Stimulated activated CD8-positive, alpha-beta memory T cell treated with anti-CD3 and anti-CD28 coated beads, Interleukin-15, amount 100 ng/mL, for 24 hours (primary cell): ENCODE data around the gene CROCC2.

Experiments
- DNase-seq: peaks from one replicate; pipeline ENCODE4 v3.0.0-alpha.2; 2020; ENCODE audit warnings: low read depth

The CROCC2 gene

DNA sequence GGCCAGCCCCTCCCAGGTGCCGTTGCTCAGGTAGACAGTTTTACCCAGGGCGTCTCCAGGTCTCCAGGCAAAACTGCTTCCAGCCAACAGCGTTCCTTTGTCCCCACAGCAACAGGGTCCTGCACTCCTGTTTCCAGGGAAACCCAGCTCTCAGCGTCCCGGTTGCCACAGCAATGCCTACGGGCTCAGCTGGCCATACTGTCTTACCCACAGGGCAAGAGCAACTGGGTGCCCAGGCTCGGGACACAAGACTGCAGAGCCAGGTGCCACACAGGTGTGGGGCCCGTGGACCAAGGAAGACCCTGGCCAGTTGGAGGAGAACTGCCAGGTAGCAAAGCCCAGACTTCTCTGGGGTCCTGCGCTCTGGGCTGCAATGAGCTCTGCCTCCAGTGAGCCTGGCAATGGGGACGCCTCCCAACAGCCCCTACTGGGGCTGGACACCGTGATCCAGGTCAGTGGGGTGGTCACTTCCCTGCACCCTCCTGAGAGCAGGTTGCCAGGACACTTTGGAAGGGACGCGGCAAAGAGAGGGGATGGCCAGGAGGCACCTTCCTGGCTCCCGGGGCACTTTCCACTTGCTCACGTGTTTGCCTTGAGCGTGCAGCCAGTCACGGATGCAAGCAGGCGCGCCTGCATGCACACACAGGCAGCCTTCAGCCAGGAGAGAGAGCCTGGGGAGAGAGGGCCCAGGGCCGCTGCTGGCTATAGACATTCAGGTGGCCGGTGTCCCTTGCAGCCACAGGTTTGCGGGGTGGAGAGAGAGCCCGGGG, at the start of gene CROCC2:
Gene CROCC2 (plus strand): TSS at position 196 of the 770 bp plus-strand sequence. CDS start 178 bp downstream, at position 374.
- no peak for DNase-seq

- no peak for DNase-seq
These were observed 48.8 kb upstream of the CROCC2 start for GRCh38 chr2:240857039-240858008.

GRCh38 chr2:240858321-240858720, 47.8 kb upstream of the CROCC2 start:
- DNase-seq, result no peak

- no peak for DNase-seq
These were observed 47.3 kb upstream of the CROCC2 start for GRCh38 chr2:240858871-240859270.

DNA sequence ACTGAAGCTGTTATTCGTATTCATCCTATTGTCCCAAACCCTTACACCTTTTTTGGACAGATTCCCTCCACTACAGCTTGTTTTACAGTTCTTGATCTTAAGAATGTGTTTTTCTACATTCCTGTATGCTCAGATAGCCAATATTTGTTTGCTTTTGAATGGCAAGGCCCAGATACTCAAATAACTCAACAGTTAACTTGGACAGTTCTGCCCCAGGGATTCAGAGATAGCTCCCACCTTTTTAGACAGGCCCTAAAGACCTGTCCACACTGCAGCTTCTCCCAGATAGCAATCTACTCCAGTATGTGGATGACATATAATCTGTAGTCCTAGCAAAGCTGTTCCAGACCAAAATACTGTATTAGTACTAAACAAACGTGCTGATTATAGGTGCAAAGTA, 44.6 kb upstream of the CROCC2 start:
- DNase-seq, result no peak

DNA sequence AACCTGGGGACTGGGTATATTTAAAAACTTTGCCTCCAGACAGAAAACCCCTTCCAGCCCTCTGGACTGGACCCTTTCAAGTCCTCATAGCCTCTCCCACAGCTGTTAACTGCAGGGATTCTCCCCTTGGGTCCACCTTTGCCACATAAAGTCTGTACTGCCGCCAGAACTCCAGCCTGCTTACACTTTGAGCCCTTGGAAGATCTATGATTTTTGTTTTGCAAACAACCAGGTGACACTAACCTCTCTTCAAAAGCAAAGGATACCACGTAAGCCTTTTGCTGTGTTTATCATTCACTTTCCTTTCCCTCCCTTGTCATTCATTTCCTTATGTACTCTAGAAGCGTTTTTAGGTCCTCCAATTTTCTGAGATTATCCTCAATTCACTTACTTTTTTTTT, 41.7 kb upstream of the CROCC2 start:
- no peak for DNase-seq

DNA sequence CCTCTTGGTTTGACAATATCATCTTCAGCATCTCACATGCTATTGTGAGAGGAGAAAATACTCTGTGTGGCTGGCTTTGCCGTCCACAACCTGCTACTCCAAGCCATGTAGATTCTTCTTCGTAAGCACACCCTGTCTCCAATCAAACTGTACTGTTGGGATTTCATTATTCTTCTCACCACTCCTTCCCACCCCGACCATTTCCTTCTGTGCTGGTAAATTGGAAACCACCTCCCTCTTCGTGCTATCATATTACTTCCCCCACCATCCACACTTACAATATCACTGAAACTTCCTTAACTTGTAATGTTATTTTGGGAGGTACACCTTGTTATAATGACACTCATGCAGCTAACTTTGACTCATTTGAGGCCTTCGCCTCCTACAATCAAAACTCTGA, 40.7 kb upstream of the CROCC2 start:
- no peak for DNase-seq

DNA sequence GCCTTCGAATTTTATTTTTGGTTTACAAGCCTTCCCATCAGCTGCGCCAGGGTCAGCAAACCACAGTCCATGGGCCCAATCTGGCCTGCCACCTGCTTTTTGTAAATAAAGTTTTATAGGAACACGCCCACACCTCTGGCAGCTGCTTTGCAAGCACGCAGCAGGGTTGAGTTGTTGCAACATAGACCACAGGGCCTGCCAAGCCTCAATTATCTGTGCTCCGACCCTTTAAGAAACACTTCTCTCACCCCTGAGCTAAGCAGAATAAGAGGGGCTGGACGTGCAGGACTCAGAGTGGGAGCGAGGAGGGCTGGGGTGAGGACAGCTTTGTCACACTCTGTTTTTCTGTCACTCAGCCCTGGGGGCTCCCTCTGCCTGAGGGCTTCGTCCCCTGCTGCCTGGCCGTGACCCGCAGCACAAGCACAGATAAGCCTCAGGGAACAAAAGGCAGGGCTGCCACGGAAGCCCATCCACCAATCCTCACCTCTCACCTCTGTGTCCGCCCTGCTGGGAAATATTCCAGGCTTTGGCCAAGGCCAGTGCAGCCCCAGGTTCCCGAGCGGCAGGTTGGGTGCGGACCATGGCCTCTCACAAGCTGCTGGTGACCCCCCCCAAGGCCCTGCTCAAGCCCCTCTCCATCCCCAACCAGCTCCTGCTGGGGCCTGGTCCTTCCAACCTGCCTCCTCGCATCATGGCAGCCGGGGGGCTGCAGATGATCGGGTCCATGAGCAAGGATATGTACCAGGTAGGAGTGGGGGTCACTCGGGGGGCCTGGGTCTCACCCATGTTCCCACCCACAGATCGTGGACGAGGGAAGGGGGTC, 37.6 kb upstream of the CROCC2 start, which contains the start of gene AGXT:
Gene AGXT (plus strand): TSS at position 539 of the 823 bp plus-strand sequence. CDS start 42 bp downstream, at position 581.
- no peak for DNase-seq

DNA sequence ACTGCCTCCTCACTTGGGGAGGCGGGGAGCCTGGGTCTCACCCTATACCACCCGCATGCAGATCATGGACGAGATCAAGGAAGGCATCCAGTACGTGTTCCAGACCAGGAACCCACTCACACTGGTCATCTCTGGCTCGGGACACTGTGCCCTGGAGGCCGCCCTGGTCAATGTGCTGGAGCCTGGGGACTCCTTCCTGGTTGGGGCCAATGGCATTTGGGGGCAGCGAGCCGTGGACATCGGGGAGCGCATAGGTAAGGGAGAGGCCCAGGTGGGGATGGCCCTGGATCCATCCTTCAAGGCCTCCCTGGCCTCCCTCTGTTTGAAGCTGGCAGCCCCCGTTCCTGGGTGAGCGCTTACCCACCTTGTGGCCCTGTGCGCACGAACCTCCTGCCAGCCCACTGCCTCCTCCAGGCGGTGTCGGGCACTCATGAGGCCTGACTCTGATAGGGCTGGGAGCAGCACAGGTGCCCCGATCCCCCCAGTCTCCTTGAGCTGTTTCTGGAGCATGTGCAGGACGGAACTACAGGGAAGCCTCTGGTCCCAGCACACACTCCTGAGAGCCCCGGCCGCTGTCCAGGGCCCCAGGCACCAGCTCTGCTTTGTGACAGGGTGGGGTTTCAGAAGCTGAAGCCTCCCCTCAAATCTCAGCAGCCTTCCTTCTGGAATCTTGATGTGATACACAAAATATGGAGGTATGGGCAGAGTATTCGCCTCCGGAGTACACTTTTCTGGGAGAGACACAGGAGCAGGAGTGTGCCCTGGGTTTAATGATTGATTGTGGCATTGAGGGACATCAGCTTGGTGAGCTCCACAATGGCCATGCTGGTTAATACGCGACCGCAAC, 36.8 kb upstream of the CROCC2 start:
- DNase-seq, result no peak

GRCh38 chr2:240869956-240870875, 35.9 kb upstream of the CROCC2 start:
- DNase-seq, result no peak

- no peak for DNase-seq
These were observed 34.8 kb upstream of the CROCC2 start for GRCh38 chr2:240871071-240871958.

GRCh38 chr2:240872317-240873097, 33.6 kb upstream of the CROCC2 start:
- no peak for DNase-seq

- no peak for DNase-seq
These were observed 32.9 kb upstream of the CROCC2 start for GRCh38 chr2:240873098-240873788.

DNA sequence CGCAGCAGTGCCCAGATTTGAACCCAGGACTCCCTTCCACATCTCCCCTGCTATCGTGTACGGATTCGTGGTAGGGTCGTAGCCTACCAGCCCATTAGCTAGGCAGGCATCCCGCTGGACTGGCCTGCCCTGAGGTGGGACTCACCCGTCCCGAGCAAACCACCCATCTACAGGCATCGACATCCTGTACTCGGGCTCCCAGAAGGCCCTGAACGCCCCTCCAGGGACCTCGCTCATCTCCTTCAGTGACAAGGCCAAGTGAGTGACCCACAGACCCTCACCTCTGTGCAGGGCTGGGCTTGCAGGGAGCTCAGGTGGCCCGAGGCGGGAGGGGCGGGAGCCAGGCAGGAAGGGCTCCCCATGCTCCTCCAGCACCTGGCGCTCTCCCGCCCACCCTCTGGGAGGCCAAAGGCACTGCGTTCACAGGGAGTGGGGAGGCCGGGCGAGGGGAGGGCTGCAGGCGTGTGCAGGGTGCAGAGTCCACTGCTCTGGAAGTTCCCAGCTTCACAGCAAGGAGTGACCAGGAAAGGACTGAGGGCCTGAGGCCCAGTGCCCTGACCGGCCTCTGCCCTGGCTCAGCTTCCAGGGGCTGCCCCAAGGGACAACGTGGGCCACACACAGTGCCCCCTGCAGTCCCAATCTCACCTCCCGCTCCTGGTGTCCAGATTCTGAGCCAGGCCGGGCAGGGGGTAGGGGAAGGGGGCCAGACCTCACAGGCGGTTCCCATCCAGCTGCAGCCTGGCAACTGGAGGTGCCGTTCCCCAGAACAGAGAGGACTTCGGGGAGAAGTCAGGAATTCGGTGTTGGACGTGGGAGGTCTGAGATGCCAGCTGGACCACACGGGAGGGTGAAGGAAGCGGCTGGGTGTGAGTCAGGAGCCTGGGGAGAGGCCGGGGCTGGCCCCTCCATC, 32.1 kb upstream of the CROCC2 start:
- DNase-seq, result no peak

- no peak for DNase-seq
These were observed 31.4 kb upstream of the CROCC2 start for GRCh38 chr2:240874715-240875227.
